ENCODE measurements around the gene FAM168A.

Gene FAM168A

GRCh38 chr11:73410627-73411026 is 187.3 kb downstream of the FAM168A start:
- no peak overlapping the region for H3K4me3 ChIP-seq (ENCODE audit: low read length)
- no peak for DNase-seq (ENCODE audit: low read depth)
- TF ChIP-seq CTCF (conservative IDR thresholded peaks at IDR 0.05; ENCODE audit: low read length), result no peak

GRCh38 chr11:73409431-73409830 is 188.5 kb downstream of the FAM168A start:
- no peak for TF ChIP-seq CTCF (conservative IDR thresholded peaks at IDR 0.05; ENCODE audit: low read length)
- no peak for DNase-seq (ENCODE audit: low read depth)
- no peak overlapping the region for H3K4me3 ChIP-seq (ENCODE audit: low read length)

GRCh38 chr11:73406619-73407018 is 191.3 kb downstream of the FAM168A start:
- H3K4me3 ChIP-seq (ENCODE audit: low read length), result no peak overlapping the region
- DNase-seq (ENCODE audit: low read depth), result no peak
- no peak for TF ChIP-seq CTCF (conservative IDR thresholded peaks at IDR 0.05; ENCODE audit: low read length)

GRCh38 chr11:73406131-73406530 is 191.8 kb downstream of the FAM168A start:
- H3K4me3 ChIP-seq (ENCODE audit: low read length), result no peak overlapping the region
- TF ChIP-seq CTCF (conservative IDR thresholded peaks at IDR 0.05; ENCODE audit: low read length), result no peak
- no peak for DNase-seq (ENCODE audit: low read depth)

GRCh38 chr11:73405146-73405510 is 192.8 kb downstream of the FAM168A start:
- DNase-seq (ENCODE audit: low read depth), result no peak
- H3K4me3 ChIP-seq (ENCODE audit: low read length), result no peak overlapping the region
- no peak for TF ChIP-seq CTCF (conservative IDR thresholded peaks at IDR 0.05; ENCODE audit: low read length)

- no peak for DNase-seq (ENCODE audit: low read depth)
- no peak overlapping the region for H3K4me3 ChIP-seq (ENCODE audit: low read length)
- TF ChIP-seq CTCF (conservative IDR thresholded peaks at IDR 0.05; ENCODE audit: low read length), result no peak
Measured at GRCh38 chr11:73404506-73405145, 193.3 kb downstream of the FAM168A start.

GRCh38 chr11:73404048-73404447 is 193.9 kb downstream of the FAM168A start:
- peak; percentile 89 for TF ChIP-seq CTCF (conservative IDR thresholded peaks at IDR 0.05; ENCODE audit: low read length)
- no peak overlapping the region for H3K4me3 ChIP-seq (ENCODE audit: low read length)
- peak; percentile 65 for DNase-seq (ENCODE audit: low read depth)

All from AG10803 (cell line).